ENCODE measurements around the gene R3HDM2.

DNA sequence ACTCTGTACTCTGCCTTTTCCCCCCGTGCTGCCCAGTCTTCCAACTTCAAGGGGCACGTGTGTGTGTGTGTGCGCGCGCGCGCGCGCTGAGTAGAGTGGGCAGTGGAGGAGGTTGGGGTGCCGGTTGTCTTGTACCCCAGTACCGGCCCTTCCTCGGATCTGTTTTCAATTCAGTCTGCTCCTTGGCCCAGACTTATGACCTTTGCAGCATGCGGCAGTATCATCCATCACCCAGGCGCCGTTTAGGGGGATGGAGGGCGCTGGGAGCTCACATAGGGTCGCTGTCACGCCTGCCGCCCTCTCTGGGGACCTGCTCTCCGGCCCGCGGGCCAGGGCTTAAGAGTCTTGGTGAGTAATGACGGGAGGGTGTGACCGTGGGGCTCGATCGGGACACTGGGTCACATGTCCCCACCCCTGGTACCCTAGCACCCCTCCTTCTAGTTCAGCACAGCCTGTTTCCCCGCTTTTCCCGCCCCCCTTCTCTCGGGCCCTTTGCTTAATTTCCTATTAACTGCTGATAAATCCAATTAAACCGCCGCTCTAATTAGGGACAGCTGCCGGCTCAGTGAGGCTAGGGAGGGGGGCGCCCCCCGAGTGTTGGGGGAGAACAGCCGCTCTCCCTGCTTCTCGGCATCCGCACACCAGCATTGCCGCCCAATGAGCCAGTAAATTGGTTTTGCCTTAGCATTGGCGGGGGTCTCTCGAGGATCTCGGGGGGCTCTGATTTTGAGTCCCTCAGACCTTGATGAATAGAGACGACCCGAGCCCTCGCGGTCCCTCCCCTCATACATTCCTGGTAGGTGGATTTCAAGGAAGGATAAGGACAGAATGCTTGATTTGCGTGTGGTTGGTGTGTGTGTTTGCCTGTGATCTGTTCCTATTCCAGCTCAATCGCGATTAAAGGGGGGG, 189.2 kb downstream of the R3HDM2 start:
- TF ChIP-seq, protein P1, sequence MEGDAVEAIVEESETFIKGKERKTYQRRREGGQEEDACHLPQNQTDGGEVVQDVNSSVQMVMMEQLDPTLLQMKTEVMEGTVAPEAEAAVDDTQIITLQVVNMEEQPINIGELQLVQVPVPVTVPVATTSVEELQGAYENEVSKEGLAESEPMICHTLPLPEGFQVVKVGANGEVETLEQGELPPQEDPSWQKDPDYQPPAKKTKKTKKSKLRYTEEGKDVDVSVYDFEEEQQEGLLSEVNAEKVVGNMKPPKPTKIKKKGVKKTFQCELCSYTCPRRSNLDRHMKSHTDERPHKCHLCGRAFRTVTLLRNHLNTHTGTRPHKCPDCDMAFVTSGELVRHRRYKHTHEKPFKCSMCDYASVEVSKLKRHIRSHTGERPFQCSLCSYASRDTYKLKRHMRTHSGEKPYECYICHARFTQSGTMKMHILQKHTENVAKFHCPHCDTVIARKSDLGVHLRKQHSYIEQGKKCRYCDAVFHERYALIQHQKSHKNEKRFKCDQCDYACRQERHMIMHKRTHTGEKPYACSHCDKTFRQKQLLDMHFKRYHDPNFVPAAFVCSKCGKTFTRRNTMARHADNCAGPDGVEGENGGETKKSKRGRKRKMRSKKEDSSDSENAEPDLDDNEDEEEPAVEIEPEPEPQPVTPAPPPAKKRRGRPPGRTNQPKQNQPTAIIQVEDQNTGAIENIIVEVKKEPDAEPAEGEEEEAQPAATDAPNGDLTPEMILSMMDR (IDR thresholded peaks at IDR 0.05; ENCODE audit: insufficient read depth, low read depth, low read length) = no peak
- TF ChIP-seq EZH2 (IDR thresholded peaks at IDR 0.05; ENCODE audit: insufficient read depth, low read length) = peak; percentile 93

Data from astrocyte (in vitro differentiated cells and primary cell).